Nephron progenitor cell (in vitro differentiated cells): ENCODE data around the gene CNTNAP2.

Experiments used
- DNase-seq: peaks from one replicate; pipeline ENCODE4 v3.0.0; 2021
- H3K27ac Mint-ChIP-seq: 2 replicates; pipeline ENCODE4 v1.8.0; 2021; ENCODE audit warnings: mild to moderate bottlenecking, moderate library complexity, mixed read lengths
- H3K27me3 Mint-ChIP-seq: 2 replicates; pipeline ENCODE4 v1.8.0; 2021; ENCODE audit warnings: mild to moderate bottlenecking, low read depth, mixed read lengths; ENCODE audit not compliant: poor library complexity
- H3K36me3 Mint-ChIP-seq: 2 replicates; pipeline ENCODE4 v1.8.0; 2021; ENCODE audit warnings: low read depth, mixed read lengths
- H3K4me1 Mint-ChIP-seq: 2 replicates; pipeline ENCODE4 v1.8.0; 2021; ENCODE audit warnings: mixed read lengths
- H3K4me3 Mint-ChIP-seq: 2 replicates; pipeline ENCODE4 v1.8.0; 2021; ENCODE audit warnings: mild to moderate bottlenecking, moderate library complexity, mixed read lengths
- H3K9me3 Mint-ChIP-seq: 2 replicates; pipeline ENCODE4 v1.8.0; 2021; ENCODE audit warnings: mild to moderate bottlenecking, moderate library complexity, mixed read lengths
- TF ChIP-seq, protein P1 (sequence below): fragments of 200-600 bp; sonication (generic); IDR thresholded peaks from 2 replicates; pipeline ENCODE4 v1.5.0; 2021; ENCODE audit warnings: antibody characterized with exemption

The CNTNAP2 gene

GRCh38 chr7:146937836-146938235 lies 821.2 kb downstream of the CNTNAP2 start:
- TF ChIP-seq, protein P1, sequence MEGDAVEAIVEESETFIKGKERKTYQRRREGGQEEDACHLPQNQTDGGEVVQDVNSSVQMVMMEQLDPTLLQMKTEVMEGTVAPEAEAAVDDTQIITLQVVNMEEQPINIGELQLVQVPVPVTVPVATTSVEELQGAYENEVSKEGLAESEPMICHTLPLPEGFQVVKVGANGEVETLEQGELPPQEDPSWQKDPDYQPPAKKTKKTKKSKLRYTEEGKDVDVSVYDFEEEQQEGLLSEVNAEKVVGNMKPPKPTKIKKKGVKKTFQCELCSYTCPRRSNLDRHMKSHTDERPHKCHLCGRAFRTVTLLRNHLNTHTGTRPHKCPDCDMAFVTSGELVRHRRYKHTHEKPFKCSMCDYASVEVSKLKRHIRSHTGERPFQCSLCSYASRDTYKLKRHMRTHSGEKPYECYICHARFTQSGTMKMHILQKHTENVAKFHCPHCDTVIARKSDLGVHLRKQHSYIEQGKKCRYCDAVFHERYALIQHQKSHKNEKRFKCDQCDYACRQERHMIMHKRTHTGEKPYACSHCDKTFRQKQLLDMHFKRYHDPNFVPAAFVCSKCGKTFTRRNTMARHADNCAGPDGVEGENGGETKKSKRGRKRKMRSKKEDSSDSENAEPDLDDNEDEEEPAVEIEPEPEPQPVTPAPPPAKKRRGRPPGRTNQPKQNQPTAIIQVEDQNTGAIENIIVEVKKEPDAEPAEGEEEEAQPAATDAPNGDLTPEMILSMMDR = no peak
- H3K36me3 Mint-ChIP-seq = no peaks in the 10 kb centered on the region
- no peak overlapping the region for H3K27ac Mint-ChIP-seq
- H3K27me3 Mint-ChIP-seq = peaks cover 3% of the 10 kb centered on the region
- H3K4me3 Mint-ChIP-seq = no peak overlapping the region
- no peak for DNase-seq
- no peaks in the 10 kb centered on the region for H3K4me1 Mint-ChIP-seq
- no peaks in the 10 kb centered on the region for H3K9me3 Mint-ChIP-seq

DNA sequence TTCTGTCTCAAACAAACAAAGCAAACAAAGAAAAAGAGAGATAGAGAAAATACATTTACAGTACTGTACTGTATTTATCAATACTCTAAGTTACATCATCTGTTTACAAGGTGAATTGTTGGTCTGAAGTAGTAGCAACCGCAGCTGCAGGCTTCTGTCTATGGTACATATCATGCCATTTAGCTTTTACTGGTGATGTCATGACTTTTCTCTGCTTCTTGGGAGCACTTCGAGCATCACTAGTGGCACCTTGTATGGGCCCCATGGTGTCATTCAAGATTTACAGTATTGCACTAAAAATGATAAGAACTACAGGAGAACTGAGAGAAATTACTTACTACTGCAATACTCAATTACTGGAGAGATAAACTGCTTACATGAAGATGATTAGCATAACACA lies 826.9 kb downstream of the CNTNAP2 start:
- no peak overlapping the region for H3K4me3 Mint-ChIP-seq
- no peaks in the 10 kb centered on the region for H3K36me3 Mint-ChIP-seq
- no peaks in the 10 kb centered on the region for H3K9me3 Mint-ChIP-seq
- no peaks in the 10 kb centered on the region for H3K4me1 Mint-ChIP-seq
- TF ChIP-seq, protein P1 = no peak
- H3K27ac Mint-ChIP-seq = no peak overlapping the region
- H3K27me3 Mint-ChIP-seq = peaks cover 3% of the 10 kb centered on the region
- DNase-seq = no peak

DNA sequence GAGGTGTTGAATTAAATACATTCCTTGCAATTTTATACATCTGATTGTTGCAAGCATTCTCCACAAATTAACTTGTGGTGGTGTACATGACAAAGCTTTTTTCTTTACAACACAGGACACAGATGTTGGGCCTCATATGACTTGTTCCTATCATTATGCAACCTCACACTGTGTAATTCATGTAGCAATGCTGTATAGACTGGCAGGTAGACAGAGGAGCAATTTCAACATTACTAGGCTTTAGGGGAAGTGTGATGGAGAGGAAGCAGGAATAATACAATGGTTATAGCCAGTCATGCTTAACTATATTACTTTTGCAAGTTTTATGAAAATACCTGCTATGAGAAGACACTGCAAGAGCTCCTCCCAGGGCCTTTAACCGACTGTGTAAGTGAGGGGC lies 832.1 kb downstream of the CNTNAP2 start:
- DNase-seq = no peak
- TF ChIP-seq, protein P1 = no peak
- no peaks in the 10 kb centered on the region for H3K4me1 Mint-ChIP-seq
- no peak overlapping the region for H3K27ac Mint-ChIP-seq
- H3K27me3 Mint-ChIP-seq = no peaks in the 10 kb centered on the region
- H3K4me3 Mint-ChIP-seq = no peak overlapping the region
- H3K9me3 Mint-ChIP-seq = peaks cover 4% of the 10 kb centered on the region
- H3K36me3 Mint-ChIP-seq = no peaks in the 10 kb centered on the region

- DNase-seq = no peak
Observed at GRCh38 chr7:146956321-146956720, 839.7 kb downstream of the CNTNAP2 start.

GRCh38 chr7:146956853-146957252 lies 840.3 kb downstream of the CNTNAP2 start:
- H3K4me3 Mint-ChIP-seq = no peak overlapping the region
- no peak overlapping the region for H3K27ac Mint-ChIP-seq
- TF ChIP-seq, protein P1 = no peak

More at GRCh38 chr7:146956321-146956720, 839.7 kb downstream of the CNTNAP2 start:
- no peaks in the 10 kb centered on the region for H3K27me3 Mint-ChIP-seq
- no peaks in the 10 kb centered on the region for H3K36me3 Mint-ChIP-seq
- TF ChIP-seq, protein P1 = no peak
- H3K4me3 Mint-ChIP-seq = no peak overlapping the region
- H3K9me3 Mint-ChIP-seq = peaks cover under 1% of the 10 kb centered on the region
- no peaks in the 10 kb centered on the region for H3K4me1 Mint-ChIP-seq
- no peak overlapping the region for H3K27ac Mint-ChIP-seq

DNA sequence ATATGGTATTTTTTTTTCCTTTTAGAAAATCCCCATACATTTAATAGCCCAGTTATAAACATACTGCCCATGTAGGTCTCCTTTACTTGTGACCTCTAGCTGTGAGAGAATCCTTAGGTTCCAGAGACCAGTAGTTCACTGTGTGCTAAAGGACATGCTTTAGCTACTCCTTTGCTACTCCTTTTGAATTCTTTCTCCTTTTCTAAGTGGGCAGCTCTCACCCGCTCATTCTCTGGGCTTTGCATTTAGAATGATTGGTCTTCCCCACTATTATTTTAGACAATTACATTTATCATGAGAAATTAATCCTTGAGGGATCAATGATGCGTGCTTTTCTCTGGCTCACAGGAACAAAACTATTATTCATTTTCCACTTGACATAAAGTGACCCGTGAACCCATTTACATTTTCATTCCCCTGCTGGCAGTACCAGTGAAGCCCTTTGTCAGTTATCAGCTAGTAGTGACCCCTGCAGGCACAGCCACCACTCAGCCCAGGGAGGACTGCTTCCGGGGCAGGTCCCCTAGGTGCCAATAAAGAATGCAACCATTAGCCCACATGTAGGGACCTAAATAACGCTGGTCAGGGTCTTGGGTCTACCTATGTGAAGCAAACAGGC lies 844.3 kb downstream of the CNTNAP2 start:
- H3K4me3 Mint-ChIP-seq = no peak overlapping the region
- no peaks in the 10 kb centered on the region for H3K4me1 Mint-ChIP-seq
- no peaks in the 10 kb centered on the region for H3K27me3 Mint-ChIP-seq
- H3K36me3 Mint-ChIP-seq = no peaks in the 10 kb centered on the region
- H3K27ac Mint-ChIP-seq = no peak overlapping the region
- TF ChIP-seq, protein P1 = no peak
- H3K9me3 Mint-ChIP-seq = no peaks in the 10 kb centered on the region
- DNase-seq = no peak

More at GRCh38 chr7:146956853-146957252, 840.3 kb downstream of the CNTNAP2 start:
- Mint-ChIP-seq H3K27me3 (no peaks in the 10 kb centered on the region), H3K4me1 (no peaks in the 10 kb centered on the region), H3K36me3 (no peaks in the 10 kb centered on the region), H3K9me3 (no peaks in the 10 kb centered on the region)
- no peak for DNase-seq
